ENCODE data around the gene RCAN2. TPM values are rescaled to one million over a fixed set of nuclear protein-coding genes. Genes with fewer than 3 reads are reported as not detected.

The RCAN2 gene
- total RNA-seq, 1 experiment from 2014 or later = 3.7 TPM

GRCh38 chr6:46248143-46248542 lies 243.1 kb downstream of the RCAN2 start:
- no peak overlapping the region for H3K4me3 Mint-ChIP-seq (ENCODE audit: low read depth, unreplicated experiment)
- BruUV-seq (replicated peaks) = no TSS peak
- no peak for DNase-seq
- TF ChIP-seq CTCF (IDR thresholded peaks at IDR 0.05; ENCODE audit: unreplicated experiment) = no peak
- no peaks in the 10 kb centered on the region for H3K4me1 Mint-ChIP-seq (ENCODE audit: low read depth, unreplicated experiment)
- no peaks in the 10 kb centered on the region for H3K36me3 Mint-ChIP-seq (ENCODE audit: insufficient read depth, unreplicated experiment)
- CTCF ChIA-PET = no interaction called here
- no peak overlapping the region for H3K27ac Mint-ChIP-seq (ENCODE audit: unreplicated experiment)
- intact Hi-C loops (cut with micrococcal nuclease; ENCODE audit: unreplicated experiment) = no loop called here
- no peaks in the 10 kb centered on the region for H3K27me3 Mint-ChIP-seq (ENCODE audit: unreplicated experiment)
- no peaks in the 10 kb centered on the region for H3K9me3 Mint-ChIP-seq (ENCODE audit: low read depth, unreplicated experiment)

- H3K4me3 Mint-ChIP-seq (ENCODE audit: low read depth, unreplicated experiment) = no peak overlapping the region
- H3K27me3 Mint-ChIP-seq (ENCODE audit: unreplicated experiment) = peaks cover 13% of the 10 kb centered on the region
- CTCF ChIA-PET = no interaction called here
- no peaks in the 10 kb centered on the region for H3K36me3 Mint-ChIP-seq (ENCODE audit: insufficient read depth, unreplicated experiment)
- H3K9me3 Mint-ChIP-seq (ENCODE audit: low read depth, unreplicated experiment) = no peaks in the 10 kb centered on the region
- no TSS peak for BruUV-seq (replicated peaks)
- intact Hi-C loops (cut with micrococcal nuclease; ENCODE audit: unreplicated experiment) = no loop called here
- DNase-seq = no peak
- no peaks in the 10 kb centered on the region for H3K4me1 Mint-ChIP-seq (ENCODE audit: low read depth, unreplicated experiment)
- no peak overlapping the region for H3K27ac Mint-ChIP-seq (ENCODE audit: unreplicated experiment)
- TF ChIP-seq CTCF (IDR thresholded peaks at IDR 0.05; ENCODE audit: unreplicated experiment) = no peak
Measured at GRCh38 chr6:46246727-46247126, 244.5 kb downstream of the RCAN2 start.

GRCh38 chr6:46246081-46246480 lies 245.2 kb downstream of the RCAN2 start:
- H3K27me3 Mint-ChIP-seq (ENCODE audit: unreplicated experiment) = peaks cover 13% of the 10 kb centered on the region
- DNase-seq = no peak
- CTCF ChIA-PET = no interaction called here
- H3K4me3 Mint-ChIP-seq (ENCODE audit: low read depth, unreplicated experiment) = no peak overlapping the region
- no peaks in the 10 kb centered on the region for H3K36me3 Mint-ChIP-seq (ENCODE audit: insufficient read depth, unreplicated experiment)
- BruUV-seq (replicated peaks) = no TSS peak
- H3K27ac Mint-ChIP-seq (ENCODE audit: unreplicated experiment) = no peak overlapping the region
- no peaks in the 10 kb centered on the region for H3K4me1 Mint-ChIP-seq (ENCODE audit: low read depth, unreplicated experiment)
- no peak for TF ChIP-seq CTCF (IDR thresholded peaks at IDR 0.05; ENCODE audit: unreplicated experiment)
- intact Hi-C loops (cut with micrococcal nuclease; ENCODE audit: unreplicated experiment) = no loop called here
- no peaks in the 10 kb centered on the region for H3K9me3 Mint-ChIP-seq (ENCODE audit: low read depth, unreplicated experiment)

GRCh38 chr6:46244670-46245069 lies 246.6 kb downstream of the RCAN2 start:
- CTCF ChIA-PET = no interaction called here
- intact Hi-C loops (cut with micrococcal nuclease; ENCODE audit: unreplicated experiment) = no loop called here
- Mint-ChIP-seq H3K4me3 (ENCODE audit: low read depth, unreplicated experiment) (no peak overlapping the region), H3K36me3 (ENCODE audit: insufficient read depth, unreplicated experiment) (no peaks in the 10 kb centered on the region), H3K27me3 (ENCODE audit: unreplicated experiment) (peaks cover 20% of the 10 kb centered on the region), H3K9me3 (ENCODE audit: low read depth, unreplicated experiment) (no peaks in the 10 kb centered on the region), H3K4me1 (ENCODE audit: low read depth, unreplicated experiment) (no peaks in the 10 kb centered on the region), H3K27ac (ENCODE audit: unreplicated experiment) (no peak overlapping the region)
- no TSS peak for BruUV-seq (replicated peaks)
- no peak for TF ChIP-seq CTCF (IDR thresholded peaks at IDR 0.05; ENCODE audit: unreplicated experiment)
- no peak for DNase-seq

- CTCF ChIA-PET = no interaction called here
- intact Hi-C loops (cut with micrococcal nuclease; ENCODE audit: unreplicated experiment) = no loop called here
- Mint-ChIP-seq H3K9me3 (ENCODE audit: low read depth, unreplicated experiment) (no peaks in the 10 kb centered on the region), H3K4me3 (ENCODE audit: low read depth, unreplicated experiment) (no peak overlapping the region), H3K27me3 (ENCODE audit: unreplicated experiment) (peaks cover 29% of the 10 kb centered on the region), H3K36me3 (ENCODE audit: insufficient read depth, unreplicated experiment) (no peaks in the 10 kb centered on the region), H3K27ac (ENCODE audit: unreplicated experiment) (no peak overlapping the region), H3K4me1 (ENCODE audit: low read depth, unreplicated experiment) (no peaks in the 10 kb centered on the region)
- BruUV-seq (replicated peaks) = no TSS peak
- no peak for DNase-seq
- no peak for TF ChIP-seq CTCF (IDR thresholded peaks at IDR 0.05; ENCODE audit: unreplicated experiment)
Measured at GRCh38 chr6:46243754-46244153, 247.5 kb downstream of the RCAN2 start.

All from Calu3 (cell line).